CD4-positive, alpha-beta memory T cell (primary cell): ENCODE measurements around the gene RIC1. TPM values are rescaled to one million over a fixed set of nuclear protein-coding genes. Genes with fewer than 3 reads are reported as not detected.

Experiments used
- CTCF ChIA-PET: fragments of 350-600 bp; sonication (Branson Sonifier 250); formaldehyde crosslinking; loops from one replicate; lab custom pipeline; 2021; ENCODE audit warnings: inconsistent platforms; ENCODE audit not compliant: partially characterized antibody; lab: Charles Lee
- POLR2A ChIA-PET: fragments of 350-600 bp; sonication (Branson Sonifier 250); formaldehyde crosslinking; loops from one replicate; lab custom pipeline; 2021; ENCODE audit not compliant: partially characterized antibody; lab: Charles Lee
- DNase-seq, 5 donors: peaks; one replicate each; pipeline versions ENCODE4 v3.0.0 to v3.0.0-alpha.2; 2020 to 2022; ENCODE audit warnings: mixed read lengths in 1 of 5
- H3K27ac ChIP-seq: one replicate; pipeline ENCODE4 v1.7.0; 2013; ENCODE audit warnings: low read depth, low read length
- H3K27me3 ChIP-seq: 2 replicates; pipeline ENCODE4 v1.7.0; 2013; ENCODE audit warnings: mild to moderate bottlenecking, low read length, moderate library complexity; ENCODE audit not compliant: insufficient read depth
- H3K36me3 ChIP-seq: 2 replicates; pipeline ENCODE4 v1.7.0; 2013; ENCODE audit warnings: mild to moderate bottlenecking, low read length, moderate library complexity; ENCODE audit not compliant: insufficient read depth
- H3K4me1 ChIP-seq: 2 replicates; pipeline ENCODE4 v1.7.0; 2013; ENCODE audit warnings: mild to moderate bottlenecking, low read length, moderate library complexity; ENCODE audit not compliant: insufficient read depth
- H3K4me3 ChIP-seq, 2 donors: one replicate each; pipeline ENCODE4 v1.7.0; 2013; ENCODE audit warnings: low read length in 2 of 2, mild to moderate bottlenecking in 1 of 2
- H3K9me3 ChIP-seq, 2 donors: one replicate each; pipeline ENCODE4 v1.7.0; 2013; ENCODE audit warnings: low read length in 2 of 2, control low read depth in 1 of 2; ENCODE audit not compliant: control insufficient read depth in 1 of 2
- H3K27ac Mint-ChIP-seq, 7 donors: one replicate each; pipeline ENCODE4 v1.8.0; 2020 to 2021; ENCODE audit warnings: mixed read lengths in 7 of 7, mild to moderate bottlenecking in 6 of 7, inconsistent platforms in 3 of 7, moderate library complexity in 3 of 7
- H3K27me3 Mint-ChIP-seq, 2 donors: one replicate each; pipeline ENCODE4 v1.8.0; 2020 to 2021; ENCODE audit warnings: mixed read lengths in 2 of 2
- H3K36me3 Mint-ChIP-seq, 2 donors: one replicate each; pipeline ENCODE4 v1.8.0; 2020 to 2021; ENCODE audit warnings: mixed read lengths in 2 of 2, inconsistent platforms in 1 of 2, mild to moderate bottlenecking in 1 of 2
- H3K4me1 Mint-ChIP-seq, 4 donors: one replicate each; pipeline ENCODE4 v1.8.0; 2020 to 2021; ENCODE audit warnings: mixed read lengths in 4 of 4, mild to moderate bottlenecking in 1 of 4
- H3K4me3 Mint-ChIP-seq, 8 donors: one replicate each; pipeline ENCODE4 v1.8.0; 2020 to 2021; ENCODE audit warnings: mixed read lengths in 8 of 8, mild to moderate bottlenecking in 7 of 8, moderate library complexity in 6 of 8, inconsistent platforms in 3 of 8
- H3K9me3 Mint-ChIP-seq, 8 donors: one replicate each; pipeline ENCODE4 v1.8.0; 2020 to 2021; ENCODE audit warnings: mixed read lengths in 8 of 8, mild to moderate bottlenecking in 5 of 8, inconsistent platforms in 3 of 8, moderate library complexity in 1 of 8
- intact Hi-C: fragments of 100-400 bp; cut with micrococcal nuclease; formaldehyde crosslinking; loops from one replicate; pipeline ENCODE4 v1.15.1; 2023
- polyA plus RNA-seq, 2 donors: library from polyadenylated mRNA; unstranded; fragments of 300-500 nt; fragmentation: Illumina TruSeq; gene quantifications; one replicate each; pipeline ENCODE4 v1.2.3, GENCODE V29; 2021
- total RNA-seq, 2 experiments: library from RNA; stranded (reverse); gene quantifications; one replicate each; pipeline ENCODE4 v1.2.3, GENCODE V29; 2021

Gene RIC1
- total and polyA plus RNA-seq, 4 experiments from 2014 or later = 2.4 to 27.1 (median 17.0) TPM

- Mint-ChIP-seq H3K4me3 (no peak overlapping the region), H3K27ac (peak overlapping the region in 1 of 7 donors; percentile 34), H3K27me3 (no peaks in the 10 kb centered on the region), H3K4me1 (peaks cover 0 to 19% (median 11%) of the 10 kb centered on the region in 4 donors), H3K9me3 (no peaks in the 10 kb centered on the region), H3K36me3 (peaks cover 19 to 24% of the 10 kb centered on the region in 2 donors)
- ChIA-PET CTCF (no interaction called here), POLR2A (no interaction called here)
- Histone ChIP-seq H3K4me1 (no peaks in the 10 kb centered on the region), H3K36me3 (no peaks in the 10 kb centered on the region), H3K9me3 (no peaks in the 10 kb centered on the region), H3K27ac (no peak overlapping the region), H3K27me3 (no peaks in the 10 kb centered on the region), H3K4me3 (no peak overlapping the region)
- no peak for DNase-seq
- intact Hi-C loops = no loop called here
These were observed 68.0 kb downstream of the RIC1 start for GRCh38 chr9:5696884-5697283.

GRCh38 chr9:5698004-5698403 is 69.1 kb downstream of the RIC1 start:
- intact Hi-C loops = no loop called here
- no peak overlapping the region for H3K27ac ChIP-seq
- H3K4me1 Mint-ChIP-seq = peaks cover 0 to 19% (median 12%) of the 10 kb centered on the region in 4 donors
- POLR2A ChIA-PET = no interaction called here
- peaks cover 0 to 3% (median 0%) of the 10 kb centered on the region in 8 donors for H3K9me3 Mint-ChIP-seq
- H3K4me1 ChIP-seq = no peaks in the 10 kb centered on the region
- H3K4me3 ChIP-seq = no peak overlapping the region
- H3K27me3 Mint-ChIP-seq = no peaks in the 10 kb centered on the region
- no peaks in the 10 kb centered on the region for H3K27me3 ChIP-seq
- no peaks in the 10 kb centered on the region for H3K9me3 ChIP-seq
- no peak for DNase-seq
- peaks cover 27 to 33% of the 10 kb centered on the region in 2 donors for H3K36me3 Mint-ChIP-seq
- CTCF ChIA-PET = interaction anchor here (1.4 kb wide), 1 partner anchor 97 kb away, joined by 3 read pairs; no protein-coding TSS in a partner anchor
- H3K4me3 Mint-ChIP-seq = no peak overlapping the region
- no peaks in the 10 kb centered on the region for H3K36me3 ChIP-seq
- H3K27ac Mint-ChIP-seq = no peak overlapping the region

- no peak overlapping the region for H3K4me3 ChIP-seq
- no peaks in the 10 kb centered on the region for H3K36me3 ChIP-seq
- H3K27me3 Mint-ChIP-seq = no peaks in the 10 kb centered on the region
- H3K27ac Mint-ChIP-seq = peak overlapping the region in 1 of 7 donors; percentile 33
- H3K4me3 Mint-ChIP-seq = no peak overlapping the region
- peaks cover 0 to 19% (median 12%) of the 10 kb centered on the region in 4 donors for H3K4me1 Mint-ChIP-seq
- H3K9me3 Mint-ChIP-seq = peaks cover 0 to 3% (median 0%) of the 10 kb centered on the region in 8 donors
- ChIA-PET POLR2A (no interaction called here), CTCF (interaction anchor here (1.4 kb wide), 1 partner anchor 98 kb away, joined by 3 read pairs; no protein-coding TSS in a partner anchor)
- H3K36me3 Mint-ChIP-seq = peaks cover 29 to 38% of the 10 kb centered on the region in 2 donors
- H3K27me3 ChIP-seq = no peaks in the 10 kb centered on the region
- no peak for DNase-seq
- intact Hi-C loops = no loop called here
- no peaks in the 10 kb centered on the region for H3K9me3 ChIP-seq
- no peak overlapping the region for H3K27ac ChIP-seq
- no peaks in the 10 kb centered on the region for H3K4me1 ChIP-seq
These were observed 70.1 kb downstream of the RIC1 start for GRCh38 chr9:5698810-5699556.

- Mint-ChIP-seq H3K4me1 (peaks cover 0 to 4% (median 0%) of the 10 kb centered on the region in 4 donors), H3K27me3 (no peaks in the 10 kb centered on the region), H3K4me3 (no peak overlapping the region), H3K36me3 (peaks cover 56 to 67% of the 10 kb centered on the region in 2 donors), H3K27ac (no peak overlapping the region), H3K9me3 (peaks cover 2 to 33% (median 24%) of the 10 kb centered on the region in 8 donors)
- Histone ChIP-seq H3K27ac (no peak overlapping the region), H3K4me1 (no peaks in the 10 kb centered on the region), H3K9me3 (peaks cover 0 to 3% of the 10 kb centered on the region in 2 donors), H3K27me3 (no peaks in the 10 kb centered on the region), H3K4me3 (no peak overlapping the region), H3K36me3 (peaks cover 4% of the 10 kb centered on the region)
- CTCF ChIA-PET = no interaction called here
- DNase-seq = no peak
- intact Hi-C loops = no loop called here
- POLR2A ChIA-PET = no interaction called here
These were observed 79.5 kb downstream of the RIC1 start for GRCh38 chr9:5708414-5708813.

GRCh38 chr9:5712651-5713390 is 83.9 kb downstream of the RIC1 start:
- Mint-ChIP-seq H3K9me3 (peaks cover 6 to 25% (median 20%) of the 10 kb centered on the region in 8 donors), H3K27ac (peak overlapping the region in 1 of 7 donors; percentile 14), H3K4me1 (peaks cover 0 to 3% (median 0%) of the 10 kb centered on the region in 4 donors), H3K27me3 (no peaks in the 10 kb centered on the region), H3K4me3 (no peak overlapping the region), H3K36me3 (peaks cover 74 to 79% of the 10 kb centered on the region in 2 donors)
- H3K4me3 ChIP-seq = no peak overlapping the region
- H3K9me3 ChIP-seq = peaks cover 0 to 3% of the 10 kb centered on the region in 2 donors
- DNase-seq = no peak
- no peak overlapping the region for H3K27ac ChIP-seq
- intact Hi-C loops = no loop called here
- no peaks in the 10 kb centered on the region for H3K27me3 ChIP-seq
- ChIA-PET POLR2A (no interaction called here), CTCF (no interaction called here)
- H3K4me1 ChIP-seq = no peaks in the 10 kb centered on the region
- peaks cover 4% of the 10 kb centered on the region for H3K36me3 ChIP-seq

GRCh38 chr9:5714501-5715401 is 85.8 kb downstream of the RIC1 start:
- Mint-ChIP-seq H3K27ac (peak overlapping the region in 1 of 7 donors; percentile 32), H3K9me3 (peaks cover 0 to 8% (median 5%) of the 10 kb centered on the region in 8 donors), H3K27me3 (no peaks in the 10 kb centered on the region), H3K4me1 (peaks cover 0 to 8% (median 5%) of the 10 kb centered on the region in 4 donors), H3K4me3 (no peak overlapping the region), H3K36me3 (peaks cover 63 to 64% of the 10 kb centered on the region in 2 donors)
- ChIA-PET CTCF (no interaction called here), POLR2A (no interaction called here)
- H3K9me3 ChIP-seq = no peaks in the 10 kb centered on the region
- H3K4me1 ChIP-seq = no peaks in the 10 kb centered on the region
- intact Hi-C loops = loop anchor here (5.0 kb wide), 1 partner anchor 87 kb away; the partner anchor contains the start of gene RIC1
- H3K27ac ChIP-seq = no peak overlapping the region
- H3K36me3 ChIP-seq = peaks cover 4% of the 10 kb centered on the region
- no peaks in the 10 kb centered on the region for H3K27me3 ChIP-seq
- no peak for DNase-seq
- H3K4me3 ChIP-seq = no peak overlapping the region
